NT2/D1 (cell line): ENCODE results near the gene ATG10.

Source experiments
- SUZ12 ChIP-seq: IDR thresholded peaks from 2 replicates; pipeline ENCODE4 v1.6.1; 2011; ENCODE audit not compliant: insufficient read length, insufficient read depth; ENCODE audit errors: extremely low read depth
- YY1 ChIP-seq: IDR thresholded peaks from 2 replicates; pipeline ENCODE4 v1.6.1; 2011; ENCODE audit not compliant: insufficient read length, insufficient read depth

DNA sequence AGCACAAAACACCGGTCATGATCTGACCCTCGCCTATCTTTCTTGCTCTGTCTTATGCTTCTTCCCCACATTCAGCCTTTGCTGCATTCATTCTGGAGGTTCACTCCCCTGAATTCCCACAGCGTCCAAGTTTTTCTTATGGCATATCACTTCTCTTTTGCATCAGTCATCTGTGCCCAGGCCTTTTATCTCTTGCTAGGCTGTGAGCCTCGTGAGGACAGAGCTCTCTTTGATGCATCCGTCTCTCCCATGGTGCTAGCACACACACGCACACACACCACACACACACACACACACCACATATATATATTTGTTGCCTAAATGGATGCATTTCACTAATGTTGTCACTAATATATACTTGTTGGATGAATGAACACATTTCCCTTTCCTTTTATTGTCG lies 45.8 kb upstream of the ATG10 start:
- TF ChIP-seq YY1 (no peak), SUZ12 (no peak)
